Subcutaneous adipose tissue (tissue), 4 donors: ENCODE data around the gene NUBPL. TPM values are rescaled to one million over a fixed set of nuclear protein-coding genes. Genes with fewer than 3 reads are reported as not detected.

ENCODE experiments used
- total RNA-seq, 4 donors: library from RNA; depleted of rRNA; stranded (reverse); fragments of >200 nt; gene quantifications; one replicate each; pipeline ENCODE4 v1.1.0, GENCODE V29; 2016
- TF ChIP-seq, protein P1 (sequence below): fragments of 450-650 bp; IDR thresholded peaks from one replicate; pipeline ENCODE4 v1.5.1; 2016; ENCODE audit warnings: low read depth, mild to moderate bottlenecking, control low read depth, antibody characterized with exemption, moderate library complexity

Gene NUBPL
- total RNA-seq: 10 to 100 TPM; 11.7 to 25.1 (median 12.7) TPM

GRCh38 chr14:31561155-31561846, at the start of gene NUBPL:
NUBPL (plus strand) TSS chr14:31561404; CDS start chr14:31561440, 36 bp downstream.
- TF ChIP-seq, protein P1, sequence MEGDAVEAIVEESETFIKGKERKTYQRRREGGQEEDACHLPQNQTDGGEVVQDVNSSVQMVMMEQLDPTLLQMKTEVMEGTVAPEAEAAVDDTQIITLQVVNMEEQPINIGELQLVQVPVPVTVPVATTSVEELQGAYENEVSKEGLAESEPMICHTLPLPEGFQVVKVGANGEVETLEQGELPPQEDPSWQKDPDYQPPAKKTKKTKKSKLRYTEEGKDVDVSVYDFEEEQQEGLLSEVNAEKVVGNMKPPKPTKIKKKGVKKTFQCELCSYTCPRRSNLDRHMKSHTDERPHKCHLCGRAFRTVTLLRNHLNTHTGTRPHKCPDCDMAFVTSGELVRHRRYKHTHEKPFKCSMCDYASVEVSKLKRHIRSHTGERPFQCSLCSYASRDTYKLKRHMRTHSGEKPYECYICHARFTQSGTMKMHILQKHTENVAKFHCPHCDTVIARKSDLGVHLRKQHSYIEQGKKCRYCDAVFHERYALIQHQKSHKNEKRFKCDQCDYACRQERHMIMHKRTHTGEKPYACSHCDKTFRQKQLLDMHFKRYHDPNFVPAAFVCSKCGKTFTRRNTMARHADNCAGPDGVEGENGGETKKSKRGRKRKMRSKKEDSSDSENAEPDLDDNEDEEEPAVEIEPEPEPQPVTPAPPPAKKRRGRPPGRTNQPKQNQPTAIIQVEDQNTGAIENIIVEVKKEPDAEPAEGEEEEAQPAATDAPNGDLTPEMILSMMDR: no peak

DNA sequence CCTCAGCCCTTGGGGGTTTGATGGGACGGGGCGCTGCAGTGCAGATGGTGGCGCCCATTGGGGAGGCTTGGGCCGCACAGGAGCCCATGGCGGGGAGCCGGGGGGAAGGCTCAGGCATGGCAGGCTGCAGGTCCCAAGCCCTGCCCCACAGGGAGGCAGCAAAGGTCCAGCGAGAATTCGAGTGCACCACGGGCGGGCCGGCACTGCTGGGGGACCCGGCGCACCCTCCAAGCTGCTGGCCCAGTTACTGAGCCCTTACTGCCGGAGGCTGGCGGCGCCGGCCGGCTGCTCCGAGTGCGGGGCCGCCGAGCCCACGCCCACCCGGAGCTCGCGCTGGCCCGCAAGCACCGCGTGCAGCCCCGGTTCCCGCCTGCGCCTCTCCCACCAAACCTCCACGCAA, 34.1 kb upstream of the NUBPL start:
- TF ChIP-seq, protein P1: no peak

GRCh38 chr14:31527546-31527945, 33.7 kb upstream of the NUBPL start:
- TF ChIP-seq, protein P1: no peak

GRCh38 chr14:31529053-31529452, 32.2 kb upstream of the NUBPL start:
- TF ChIP-seq, protein P1: no peak

DNA sequence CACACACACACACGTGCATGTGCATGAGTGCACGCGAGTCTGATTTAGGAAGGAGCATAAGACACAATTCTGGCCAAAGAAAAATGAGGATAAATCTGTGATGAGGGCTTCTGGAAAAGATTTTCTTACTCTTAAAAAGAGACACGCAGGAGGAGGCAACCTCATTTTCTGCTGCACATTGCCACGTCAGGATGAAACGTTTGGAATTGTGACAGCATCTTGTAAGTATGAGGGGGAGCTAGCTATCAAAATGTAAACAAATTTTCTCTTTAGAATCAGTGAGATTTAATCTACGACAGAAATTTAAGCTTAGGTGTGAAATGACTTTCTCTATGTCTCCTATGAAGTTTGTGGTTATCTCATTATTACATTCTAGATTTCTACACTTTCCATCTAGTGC, 31.1 kb upstream of the NUBPL start:
- TF ChIP-seq, protein P1: no peak

- TF ChIP-seq, protein P1: no peak
These were observed 24.8 kb upstream of the NUBPL start for GRCh38 chr14:31536201-31536960.

DNA sequence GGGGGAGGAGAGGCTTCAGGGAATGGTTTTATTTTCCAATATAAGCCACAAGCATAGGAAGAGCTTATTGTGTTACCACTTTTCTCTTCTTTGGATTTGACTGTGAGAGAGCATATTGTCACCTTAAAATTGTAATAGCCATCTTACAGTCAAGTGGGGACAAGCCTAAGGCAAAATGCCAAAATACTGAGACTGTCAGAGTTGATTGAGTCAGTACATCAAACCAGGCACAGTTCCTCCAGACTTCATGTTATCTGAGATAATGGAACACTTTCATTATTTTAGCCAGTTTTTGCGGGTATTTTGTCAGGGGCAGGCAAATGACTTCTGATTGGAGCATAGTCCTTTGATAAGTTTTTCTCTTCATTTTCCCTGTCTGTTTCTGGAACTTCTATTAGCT, 19.5 kb upstream of the NUBPL start:
- TF ChIP-seq, protein P1: no peak
